HG02642 (cell line): Measurements from ENCODE around the gene CLN5.
A peak's percentile ranks its signal among the peaks of the same experiment; 100 is the strongest.
"Not testable (repeated sequence)": the region's sequence is repeated elsewhere in the genome, so short reads cannot be mapped to it uniquely, and the experiment has no call there.

ENCODE experiments used
- ATAC-seq: cut with Tn5 transposase; IDR thresholded peaks from one replicate; pipeline ENCODE4 v1.9.1; 2021; ENCODE audit warnings: mild to moderate bottlenecking; ENCODE audit not compliant: unreplicated experiment, poor library complexity

Gene CLN5

GRCh38 chr13:76974618-76974975 lies 17.3 kb upstream of the CLN5 start:
- ATAC-seq = no peak

GRCh38 chr13:76975863-76976262 lies 16.0 kb upstream of the CLN5 start:
- no peak for ATAC-seq

- no peak for ATAC-seq
These were observed 15.4 kb upstream of the CLN5 start for GRCh38 chr13:76976490-76976889.

GRCh38 chr13:76976929-76977328 lies 15.0 kb upstream of the CLN5 start:
- no peak for ATAC-seq

GRCh38 chr13:76980075-76980718 lies 11.7 kb upstream of the CLN5 start:
- peak; percentile 100 for ATAC-seq

- no peak for ATAC-seq
These were observed 9.8 kb upstream of the CLN5 start for GRCh38 chr13:76982061-76982460.

GRCh38 chr13:76983676-76984075 lies 8.2 kb upstream of the CLN5 start:
- no peak for ATAC-seq

GRCh38 chr13:76991432-76991795 lies 467 bp upstream of the CLN5 start:
- ATAC-seq = peak; percentile 49

GRCh38 chr13:76992548-76993001 lies 694 bp downstream of the CLN5 start:
- peak; percentile 9 for ATAC-seq

GRCh38 chr13:76993021-76993420 lies 1.1 kb downstream of the CLN5 start:
- ATAC-seq = no peak

GRCh38 chr13:76993473-76993872 lies 1.6 kb downstream of the CLN5 start:
- no peak for ATAC-seq

- no peak for ATAC-seq
These were observed 2.4 kb downstream of the CLN5 start for GRCh38 chr13:76994281-76994680.

GRCh38 chr13:77000475-77000874 lies 8.6 kb downstream of the CLN5 start:
- no peak for ATAC-seq

- ATAC-seq = no peak
These were observed 9.7 kb downstream of the CLN5 start for GRCh38 chr13:77001540-77001939.

- no peak for ATAC-seq
These were observed 10.2 kb downstream of the CLN5 start for GRCh38 chr13:77001963-77002587.

GRCh38 chr13:77002590-77003190 lies 10.8 kb downstream of the CLN5 start:
- ATAC-seq = no peak

- ATAC-seq = not testable (repeated sequence)
These were observed 16.5 kb downstream of the CLN5 start for GRCh38 chr13:77008337-77008736.

GRCh38 chr13:77009011-77009410 lies 17.1 kb downstream of the CLN5 start:
- peak; percentile 50 for ATAC-seq

GRCh38 chr13:77009719-77010118 lies 17.8 kb downstream of the CLN5 start:
- ATAC-seq = not testable (repeated sequence)

GRCh38 chr13:77013853-77014542 lies 22.1 kb downstream of the CLN5 start:
- no peak for ATAC-seq
